Fibroblast of lung (primary cell): ENCODE results near the gene EVI5. TPM values are rescaled to one million over a fixed set of nuclear protein-coding genes. Genes with fewer than 3 reads are reported as not detected.

ENCODE experiments used
- DNase-seq, 2 donors: peaks; one replicate each; pipeline versions ENCODE4 v3.0.0 to v3.0.0-alpha.2; 2010; ENCODE audit warnings: low read depth in 2 of 2
- H2AFZ ChIP-seq: 2 replicates; pipeline ENCODE4 v1.5.1; 2012; ENCODE audit warnings: low read length, control low read depth, inconsistent platforms
- H3K27ac ChIP-seq: 2 replicates; pipeline ENCODE4 v1.5.1; 2011; ENCODE audit warnings: low read length, control low read depth; ENCODE audit not compliant: insufficient read depth
- H3K27me3 ChIP-seq: 2 replicates; pipeline ENCODE4 v1.5.1; 2011; ENCODE audit warnings: mild to moderate bottlenecking, low read length; ENCODE audit not compliant: control insufficient read depth, insufficient read depth
- H3K36me3 ChIP-seq: 2 replicates; pipeline ENCODE4 v1.5.1; 2011; ENCODE audit warnings: low read length; ENCODE audit not compliant: control insufficient read depth, insufficient read depth
- H3K4me1 ChIP-seq: 2 replicates; pipeline ENCODE4 v1.5.1; 2011; ENCODE audit warnings: low read length; ENCODE audit not compliant: control insufficient read depth, insufficient read depth; ENCODE audit errors: extremely low read depth
- H3K4me2 ChIP-seq: 2 replicates; pipeline ENCODE4 v1.5.1; 2011; ENCODE audit warnings: low read length, control low read depth; ENCODE audit not compliant: insufficient read depth; ENCODE audit errors: extremely low read depth
- H3K4me3 ChIP-seq, 4 experiments: fragments of 200-600 bp in 1 of 4; sonication (generic) in 1 of 4; replicated peaks in 1 of 4; 2 replicates each; pipeline ENCODE4 v1.5.1; 2011 to 2016; ENCODE audit warnings: low read length in 4 of 4, low read depth in 3 of 4, mild to moderate bottlenecking in 3 of 4, control low read depth in 2 of 4, inconsistent platforms in 1 of 4, mixed read lengths in 1 of 4; ENCODE audit not compliant: insufficient read depth in 1 of 4; ENCODE audit errors: control extremely low read depth in 1 of 4
- H3K79me2 ChIP-seq: 2 replicates; pipeline ENCODE4 v1.5.1; 2012; ENCODE audit warnings: mild to moderate bottlenecking, low read length, inconsistent platforms; ENCODE audit not compliant: control insufficient read depth, insufficient read depth
- H3K9ac ChIP-seq: 2 replicates; pipeline ENCODE4 v1.5.1; 2011; ENCODE audit warnings: mild to moderate bottlenecking, low read length, control low read depth; ENCODE audit not compliant: insufficient read depth
- H3K9me3 ChIP-seq: 2 replicates; pipeline ENCODE4 v1.5.1; 2012; ENCODE audit warnings: low read depth, low read length; ENCODE audit not compliant: control insufficient read depth, insufficient read depth
- H4K20me1 ChIP-seq: 2 replicates; pipeline ENCODE4 v1.5.1; 2011; ENCODE audit warnings: low read length; ENCODE audit not compliant: control insufficient read depth, insufficient read depth; ENCODE audit errors: extremely low read depth
- CTCF ChIP-seq, 2 donors: IDR thresholded peaks in 1 of 2; conservative IDR thresholded peaks in 1 of 2; 1 replicate in 1 of 2; 2 replicates in 1 of 2; pipeline ENCODE4 v1.5.1; 2011 to 2012; ENCODE audit warnings: low read length in 2 of 2, control low read depth in 1 of 2, inconsistent platforms in 1 of 2, low read depth in 1 of 2, mild to moderate bottlenecking in 1 of 2
- EZH2 ChIP-seq: IDR thresholded peaks from 2 replicates; pipeline ENCODE4 v1.5.1; 2012; ENCODE audit warnings: low read length, control low read depth, mild to moderate bottlenecking; ENCODE audit errors: missing control alignments
- polyA plus RNA-seq, 2 donors: library from polyadenylated mRNA; depleted of rRNA in 1 of 2; stranded (reverse) in 1 of 2; unstranded in 1 of 2; fragments of >200 nt; gene quantifications; 2 replicates each; pipeline ENCODE4 v1.2.1, GENCODE V29; 2011 to 2012; ENCODE audit warnings: missing spikeins in 1 of 2
- total RNA-seq: library from RNA; depleted of rRNA; stranded (reverse); fragments of >200 nt; gene quantifications from 2 replicates; pipeline ENCODE4 v1.2.1, GENCODE V29; 2014

The EVI5 gene
- total and polyA plus RNA-seq, 2 donors (not counting 1 experiment from before 2014, with no cell fraction given), result 32.5 to 48.1 TPM

DNA sequence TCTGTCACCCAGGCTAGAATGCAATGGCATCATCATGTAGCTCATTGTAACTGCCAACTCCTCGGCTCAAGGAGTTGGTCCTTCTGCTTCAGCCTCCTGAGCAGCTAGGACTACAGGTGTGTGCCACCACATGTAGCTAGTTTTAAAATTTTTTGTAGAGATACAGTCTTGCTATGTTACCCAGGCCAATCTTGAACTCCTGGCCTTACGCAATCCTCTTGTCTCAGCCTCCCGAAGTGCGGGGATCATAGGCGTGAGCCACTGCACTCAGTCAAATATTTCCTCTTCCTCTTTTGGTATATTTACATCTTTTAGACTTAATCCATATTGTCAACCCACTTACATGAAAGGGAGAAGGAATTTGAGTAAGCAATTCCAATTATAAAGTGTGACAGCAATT lies 121.1 kb downstream of the EVI5 start:
- Histone ChIP-seq H3K9ac (no peak overlapping the region), H4K20me1 (no peaks in the 10 kb centered on the region), H3K4me1 (no peaks in the 10 kb centered on the region), H3K36me3 (no peaks in the 10 kb centered on the region), H3K27me3 (no peaks in the 10 kb centered on the region), H3K79me2 (no peaks in the 10 kb centered on the region), H3K9me3 (no peaks in the 10 kb centered on the region), H2AFZ (no peak overlapping the region), H3K4me2 (no peak overlapping the region), H3K4me3 (no peak overlapping the region), H3K27ac (no peak overlapping the region)
- DNase-seq, result no peak
- no peak for TF ChIP-seq EZH2
- TF ChIP-seq CTCF (conservative IDR thresholded peaks at IDR 0.05 in 1 of 2, IDR thresholded peaks at IDR 0.05 in 1 of 2; ENCODE audit: low read depth in 1 of 2, low read length in 2 of 2), result no peak

DNA sequence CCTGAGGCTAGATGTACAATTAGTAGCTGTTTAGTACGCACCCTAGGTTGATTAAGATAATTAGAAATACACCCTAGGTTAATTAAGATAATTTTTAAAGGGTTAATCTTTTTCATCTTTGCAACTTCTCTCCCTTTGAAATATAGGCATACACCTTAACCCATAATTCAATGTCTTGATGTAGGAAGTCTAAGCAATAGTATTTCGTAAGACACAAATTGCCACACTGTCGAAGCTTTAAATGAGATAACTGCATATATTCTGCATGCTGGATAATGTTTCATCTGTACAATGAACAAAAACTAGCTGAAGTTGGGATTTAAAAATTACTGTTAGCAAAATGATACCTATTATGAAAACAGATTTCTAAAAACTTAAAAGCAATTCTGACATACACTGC lies 122.9 kb downstream of the EVI5 start:
- Histone ChIP-seq H3K4me1 (no peaks in the 10 kb centered on the region), H3K9ac (no peak overlapping the region), H4K20me1 (no peaks in the 10 kb centered on the region), H3K4me2 (no peak overlapping the region), H2AFZ (no peak overlapping the region), H3K4me3 (no peak overlapping the region), H3K27me3 (no peaks in the 10 kb centered on the region), H3K36me3 (no peaks in the 10 kb centered on the region), H3K9me3 (no peaks in the 10 kb centered on the region), H3K27ac (no peak overlapping the region), H3K79me2 (no peaks in the 10 kb centered on the region)
- TF ChIP-seq EZH2 (no peak), CTCF (conservative IDR thresholded peaks at IDR 0.05 in 1 of 2, IDR thresholded peaks at IDR 0.05 in 1 of 2; ENCODE audit: low read depth in 1 of 2, low read length in 2 of 2) (no peak)
- no peak for DNase-seq

DNA sequence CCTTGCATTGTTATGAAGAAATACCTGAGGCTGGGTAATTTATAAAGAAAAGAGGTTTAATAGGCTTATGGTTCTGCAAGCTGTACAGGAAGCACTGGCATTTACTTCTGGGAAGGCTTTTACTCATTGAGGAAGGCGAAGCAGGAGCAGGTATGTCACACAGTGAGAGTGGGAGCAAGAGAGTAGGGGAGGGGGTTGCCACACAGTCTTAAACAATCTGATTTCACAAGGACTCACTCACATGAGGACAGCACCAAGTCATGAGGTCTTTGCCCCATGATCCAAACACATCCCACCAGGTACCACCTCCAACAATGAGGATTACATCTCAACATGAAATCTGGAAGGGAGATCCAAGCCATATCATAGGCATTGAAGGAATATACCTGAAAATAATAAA lies 127.2 kb downstream of the EVI5 start:
- no peak overlapping the region for H3K9ac ChIP-seq
- H4K20me1 ChIP-seq, result no peaks in the 10 kb centered on the region
- DNase-seq, result no peak
- no peaks in the 10 kb centered on the region for H3K9me3 ChIP-seq
- no peak overlapping the region for H3K27ac ChIP-seq
- no peaks in the 10 kb centered on the region for H3K4me1 ChIP-seq
- no peak overlapping the region for H3K4me3 ChIP-seq
- no peaks in the 10 kb centered on the region for H3K27me3 ChIP-seq
- no peak overlapping the region for H2AFZ ChIP-seq
- no peaks in the 10 kb centered on the region for H3K79me2 ChIP-seq
- TF ChIP-seq CTCF (conservative IDR thresholded peaks at IDR 0.05 in 1 of 2, IDR thresholded peaks at IDR 0.05 in 1 of 2; ENCODE audit: low read depth in 1 of 2, low read length in 2 of 2) (no peak), EZH2 (no peak)
- no peaks in the 10 kb centered on the region for H3K36me3 ChIP-seq
- H3K4me2 ChIP-seq, result no peak overlapping the region
